ENCODE results near the gene PSMA6. TPM values are rescaled to one million over a fixed set of nuclear protein-coding genes. Genes with fewer than 3 reads are reported as not detected.

The PSMA6 gene
- total RNA-seq, 6 experiments from 2014 or later, result 66.9 to 122 (median 81.1) TPM

DNA sequence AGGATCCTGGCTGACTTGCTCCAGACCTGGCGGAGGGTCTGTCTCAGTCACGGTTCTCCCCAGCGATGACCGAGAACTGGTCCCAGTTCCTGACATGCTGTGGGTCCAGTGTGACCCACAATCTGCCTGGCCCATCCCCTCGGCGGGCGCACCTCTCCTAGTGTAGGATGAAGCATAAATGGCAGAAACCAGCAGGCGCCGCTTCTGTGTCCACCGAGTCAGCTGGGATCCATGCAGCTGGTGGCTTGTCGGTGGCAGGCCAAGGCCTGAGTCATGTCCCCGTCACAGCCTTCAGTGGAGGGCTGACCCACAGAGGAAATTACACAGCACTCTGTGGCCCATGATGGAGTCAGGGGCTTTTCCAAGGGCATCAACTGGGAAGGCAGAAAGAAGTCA lies 73.9 kb downstream of the PSMA6 start:
- ATAC-seq, result peak; percentile 11 to 34 (median 22)

DNA sequence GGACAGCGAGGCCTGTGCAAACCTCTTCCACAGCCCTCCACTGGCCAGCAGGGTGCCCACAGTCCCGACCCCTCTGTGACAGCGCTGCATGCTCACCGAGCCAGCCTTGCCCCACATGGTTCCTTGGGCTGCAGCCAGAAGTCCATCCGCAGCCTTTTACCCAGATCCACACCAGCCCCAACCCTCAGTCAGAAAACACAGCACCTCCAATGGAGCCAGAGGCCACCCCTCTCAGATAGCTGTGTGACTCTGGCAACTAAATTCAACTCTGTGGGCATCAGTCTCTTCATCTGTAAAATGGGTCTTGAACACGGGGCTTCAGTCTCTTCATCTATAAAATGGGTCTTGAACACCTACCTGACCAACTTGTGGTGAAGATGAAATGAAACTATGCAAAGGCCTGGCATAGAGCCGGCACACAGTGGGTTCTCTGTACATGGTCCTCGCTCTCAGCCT lies 74.4 kb downstream of the PSMA6 start:
- DNase-seq (no peak), ATAC-seq (no peak)
- TF ChIP-seq, protein P1, sequence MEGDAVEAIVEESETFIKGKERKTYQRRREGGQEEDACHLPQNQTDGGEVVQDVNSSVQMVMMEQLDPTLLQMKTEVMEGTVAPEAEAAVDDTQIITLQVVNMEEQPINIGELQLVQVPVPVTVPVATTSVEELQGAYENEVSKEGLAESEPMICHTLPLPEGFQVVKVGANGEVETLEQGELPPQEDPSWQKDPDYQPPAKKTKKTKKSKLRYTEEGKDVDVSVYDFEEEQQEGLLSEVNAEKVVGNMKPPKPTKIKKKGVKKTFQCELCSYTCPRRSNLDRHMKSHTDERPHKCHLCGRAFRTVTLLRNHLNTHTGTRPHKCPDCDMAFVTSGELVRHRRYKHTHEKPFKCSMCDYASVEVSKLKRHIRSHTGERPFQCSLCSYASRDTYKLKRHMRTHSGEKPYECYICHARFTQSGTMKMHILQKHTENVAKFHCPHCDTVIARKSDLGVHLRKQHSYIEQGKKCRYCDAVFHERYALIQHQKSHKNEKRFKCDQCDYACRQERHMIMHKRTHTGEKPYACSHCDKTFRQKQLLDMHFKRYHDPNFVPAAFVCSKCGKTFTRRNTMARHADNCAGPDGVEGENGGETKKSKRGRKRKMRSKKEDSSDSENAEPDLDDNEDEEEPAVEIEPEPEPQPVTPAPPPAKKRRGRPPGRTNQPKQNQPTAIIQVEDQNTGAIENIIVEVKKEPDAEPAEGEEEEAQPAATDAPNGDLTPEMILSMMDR (IDR thresholded peaks at IDR 0.05), result no peak
- TF ChIP-seq POLR2A (IDR thresholded peaks at IDR 0.05), result no peak
- Histone ChIP-seq H3K36me3 (no peaks in the 10 kb centered on the region), H3K4me3 (no peak overlapping the region), H3K27me3 (no peaks in the 10 kb centered on the region), H3K27ac (peak overlapping the region in 1 of 3 donors; percentile 56), H3K4me1 (peaks cover 0 to 12% (median 0%) of the 10 kb centered on the region in 4 donors), H3K9me3 (no peaks in the 10 kb centered on the region)
- 63% methylated on average over 4 of the region's 8 CpGs for WGBS (ENCODE audit: insufficient coverage, low coverage, low lambda C conversion rate, missing lambda C conversion rate)
- intact Hi-C loops (cut with DNase I), result no loop called here

More for the DNA sequence above, 73.9 kb downstream of the PSMA6 start:
- intact Hi-C loops (cut with DNase I), result no loop called here
- Histone ChIP-seq H3K27ac (peak overlapping the region; percentile 24 to 56 (median 40)), H3K9me3 (no peaks in the 10 kb centered on the region), H3K27me3 (no peaks in the 10 kb centered on the region), H3K4me1 (peaks cover 0 to 12% (median 0%) of the 10 kb centered on the region in 4 donors), H3K4me3 (no peak overlapping the region), H3K36me3 (no peaks in the 10 kb centered on the region)
- WGBS (ENCODE audit: insufficient coverage, low coverage, low lambda C conversion rate, missing lambda C conversion rate), result 76% methylated on average over 5 of the region's 12 CpGs
- TF ChIP-seq, protein P1 (IDR thresholded peaks at IDR 0.05), result no peak
- TF ChIP-seq POLR2A (IDR thresholded peaks at IDR 0.05), result no peak
- DNase-seq, result peak in 1 of 3 donors; percentile 55

DNA sequence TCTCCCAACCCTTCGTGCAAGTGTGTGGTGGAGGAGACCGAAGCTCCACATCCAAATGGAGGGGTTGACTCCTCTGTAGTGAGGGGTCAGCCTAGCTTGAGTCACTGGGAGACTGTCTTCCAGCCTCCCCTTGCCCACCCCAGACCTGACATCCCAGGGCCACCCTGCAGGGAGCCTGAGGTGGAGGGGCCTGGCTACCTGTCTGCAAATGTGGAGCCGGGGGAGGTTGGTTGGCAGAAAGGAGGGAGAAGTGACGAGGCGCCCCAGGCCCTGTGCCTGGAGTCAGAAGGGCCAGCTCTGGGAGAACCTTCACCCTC lies 74.8 kb downstream of the PSMA6 start:
- no peak overlapping the region for H3K4me3 ChIP-seq
- no peak for ATAC-seq
- H3K36me3 ChIP-seq, result no peaks in the 10 kb centered on the region
- DNase-seq, result no peak
- intact Hi-C loops (cut with DNase I), result no loop called here
- TF ChIP-seq POLR2A (IDR thresholded peaks at IDR 0.05), result no peak
- TF ChIP-seq, protein P1 (IDR thresholded peaks at IDR 0.05), result no peak
- WGBS (ENCODE audit: insufficient coverage, low coverage, low lambda C conversion rate, missing lambda C conversion rate), result 80% methylated on average over 1 of the region's 5 CpGs
- no peak overlapping the region for H3K27ac ChIP-seq
- no peaks in the 10 kb centered on the region for H3K27me3 ChIP-seq
- H3K9me3 ChIP-seq, result no peaks in the 10 kb centered on the region
- H3K4me1 ChIP-seq, result peaks cover 0 to 12% (median 0%) of the 10 kb centered on the region in 4 donors

Other genes starting within 250 kb of the PSMA6 start
- gene FAM177A1, start 246.1 kb upstream of the PSMA6 start, total RNA-seq, result 10 to 100 TPM; 44.2 to 48.4 (median 47.2) TPM
- 10 to 100 TPM in 2 of 6 experiments, 1 to 10 TPM in 4; 6.8 to 15.6 (median 9.4) TPM for gene PPP2R3C, start 170.4 kb upstream of the PSMA6 start, total RNA-seq
- 10 to 100 TPM; 15.2 to 22.2 (median 19.7) TPM for gene PRORP, start 169.8 kb upstream of the PSMA6 start, total RNA-seq
- gene NFKBIA, start 112.4 kb downstream of the PSMA6 start, total RNA-seq, result 100 to 1,000 TPM in 3 of 6 experiments, 10 to 100 TPM in 3; 84.8 to 140 (median 106) TPM
- not detected for gene INSM2, start 241.8 kb downstream of the PSMA6 start, total RNA-seq